GM19238 (cell line): ENCODE measurements around the gene HAO2.
"Not testable (repeated sequence)": the region's sequence is repeated elsewhere in the genome, so short reads cannot be mapped to it uniquely, and the experiment has no call there.

Source experiments
- DNase-seq: peaks from one replicate; pipeline ENCODE4 v3.0.0; 2011; ENCODE audit warnings: low spot score; ENCODE audit not compliant: insufficient read length

Gene HAO2

DNA sequence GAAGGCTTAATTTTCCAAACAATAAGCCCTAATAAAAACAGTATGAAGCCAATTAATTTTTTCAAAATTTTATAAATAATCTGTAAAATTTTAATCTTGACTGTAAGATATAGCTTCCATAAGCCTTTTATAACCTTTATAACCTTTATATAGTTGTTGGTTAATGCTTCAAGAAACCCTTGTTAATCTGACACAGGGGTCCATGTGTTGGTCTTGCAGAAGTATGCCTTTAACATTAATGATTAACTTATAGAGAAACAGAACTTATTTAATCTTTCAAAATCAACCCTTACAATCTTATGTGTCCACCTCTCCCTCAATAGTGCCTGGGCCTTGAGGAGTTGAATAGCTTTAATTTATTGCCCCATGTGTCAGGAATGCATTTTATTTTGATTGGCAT lies 23.2 kb upstream of the HAO2 start:
- no peak for DNase-seq

DNA sequence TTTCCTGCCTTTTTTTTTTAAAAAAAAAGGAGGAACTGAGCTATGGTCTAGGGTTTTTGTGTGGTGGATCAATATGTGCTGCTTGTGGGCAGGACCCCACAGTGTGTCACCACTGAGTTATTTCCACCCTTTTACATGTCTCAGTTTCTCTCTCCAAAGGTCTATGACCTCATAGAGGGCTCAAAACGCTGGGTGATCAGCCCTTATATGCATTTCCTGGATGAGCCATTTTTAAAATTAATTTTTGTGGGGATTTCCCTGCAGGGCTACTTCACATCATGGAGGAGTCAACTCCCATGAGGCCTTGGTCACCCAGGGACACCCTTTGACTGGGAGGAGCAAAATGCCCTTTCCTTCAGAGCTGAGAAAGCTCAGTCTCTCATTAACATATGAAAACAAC lies 20.7 kb upstream of the HAO2 start:
- DNase-seq, result no peak

DNA sequence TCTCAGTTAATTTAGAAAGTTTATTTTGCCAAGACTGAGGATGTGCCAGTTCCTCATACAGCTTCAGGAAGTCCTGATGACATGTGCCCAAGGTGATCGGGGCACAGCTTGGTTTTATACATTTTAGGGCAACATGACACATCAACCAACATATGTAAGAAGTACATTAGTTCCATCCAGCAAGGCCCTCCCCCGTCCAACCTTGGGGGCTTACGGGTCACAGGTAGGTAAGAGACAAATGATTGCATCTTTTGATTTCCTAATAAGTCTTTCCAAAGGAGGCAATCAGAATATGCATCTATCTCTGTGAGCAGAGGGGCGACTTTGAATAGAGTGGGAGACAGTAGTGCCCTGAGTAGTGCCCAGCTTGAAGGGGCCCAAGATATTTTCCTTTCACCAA lies 19.6 kb upstream of the HAO2 start:
- no peak for DNase-seq

DNA sequence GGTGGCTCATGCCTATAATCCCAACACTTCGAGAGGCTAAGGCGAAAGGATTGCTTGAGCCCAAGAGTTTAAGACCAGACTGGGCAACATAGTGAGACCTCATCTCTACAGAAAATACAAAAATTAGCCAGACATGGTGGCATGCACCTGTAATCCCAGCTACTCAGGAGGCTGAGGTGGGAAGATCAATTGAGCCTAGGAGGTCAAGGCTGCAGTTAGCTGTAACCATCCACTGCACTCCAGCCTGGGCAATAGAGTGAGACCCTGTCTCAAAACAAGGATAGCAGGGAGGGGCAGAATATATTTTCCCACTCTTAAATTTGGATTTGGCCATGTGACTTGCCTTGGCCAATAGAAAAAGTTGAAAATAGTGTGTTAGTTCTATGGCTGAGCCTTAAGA lies 17.7 kb upstream of the HAO2 start:
- not testable (repeated sequence) for DNase-seq

DNA sequence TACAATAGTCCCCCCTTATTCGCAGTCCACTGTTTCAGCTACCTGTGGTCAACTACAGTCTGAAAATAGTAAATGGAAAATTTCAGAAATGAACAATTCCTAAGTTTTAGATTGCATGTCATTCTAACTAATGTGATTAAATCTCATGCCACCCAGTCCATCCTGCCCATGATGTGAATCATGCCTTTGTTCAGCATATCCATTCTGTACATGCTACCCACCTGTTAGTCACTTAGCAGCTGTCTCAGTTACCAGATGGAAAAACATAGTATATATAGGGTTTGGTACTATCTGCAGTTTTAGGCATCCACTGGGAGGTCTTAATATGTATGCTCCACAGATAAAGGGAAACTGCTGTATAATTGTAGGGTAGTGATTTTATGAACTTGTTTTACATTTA lies 16.6 kb upstream of the HAO2 start:
- DNase-seq, result no peak

DNA sequence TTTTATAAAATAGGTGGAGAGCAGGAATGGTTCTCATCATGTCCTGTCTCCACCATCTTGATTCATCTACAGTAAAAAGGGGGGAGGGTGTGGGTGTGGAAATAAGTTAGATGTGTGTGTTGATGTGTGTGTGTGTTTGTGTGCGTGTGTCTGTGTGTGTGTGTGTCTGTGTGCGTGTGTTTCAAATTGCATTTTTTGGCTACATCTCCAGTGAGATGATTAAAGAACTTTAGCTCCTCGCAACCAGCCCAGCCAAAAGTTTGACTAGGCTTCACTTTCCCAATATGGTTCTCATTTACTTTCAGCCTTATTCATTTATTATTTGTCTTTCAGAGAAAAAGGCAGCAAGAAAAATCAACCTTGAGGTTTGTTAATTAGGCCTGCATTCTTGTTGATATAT lies 14.7 kb upstream of the HAO2 start:
- no peak for DNase-seq

DNA sequence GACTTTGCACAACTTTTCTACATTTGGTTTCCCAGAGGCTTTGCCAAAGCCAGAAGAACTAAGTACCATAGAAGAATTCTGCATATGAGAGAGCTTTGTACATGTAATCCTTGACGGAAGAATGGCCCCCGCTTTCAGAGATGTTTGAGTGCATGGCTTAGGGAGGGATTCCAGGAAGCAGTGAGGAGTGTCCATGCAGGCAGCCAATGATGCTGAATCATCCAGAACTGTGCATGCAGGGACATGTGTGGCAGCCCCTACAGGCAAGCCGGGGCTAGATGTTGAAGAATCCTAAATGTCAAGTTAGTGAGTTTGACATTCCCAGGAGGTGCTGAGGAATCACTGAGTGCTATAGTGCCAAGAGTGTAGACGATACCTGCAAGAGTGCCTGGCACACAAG lies 9.9 kb upstream of the HAO2 start:
- no peak for DNase-seq

DNA sequence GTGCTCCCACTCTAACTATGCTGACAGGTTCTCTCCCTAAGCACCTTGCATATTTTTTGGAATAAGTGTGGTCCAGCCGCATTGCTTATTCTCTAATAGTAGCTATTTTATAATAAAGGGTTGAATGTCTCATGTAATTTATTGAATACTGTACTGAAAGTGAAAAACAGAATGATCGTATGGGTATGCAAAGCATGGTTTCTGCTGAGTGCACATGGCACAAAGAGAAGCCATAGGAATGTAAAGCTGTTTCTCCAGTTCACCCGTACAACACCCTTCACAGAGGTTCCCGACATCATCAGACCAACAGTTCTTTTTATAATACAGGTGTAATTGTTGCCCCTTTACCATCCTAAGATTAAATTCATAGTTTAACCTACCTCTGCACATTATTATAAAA lies 8.9 kb upstream of the HAO2 start:
- DNase-seq, result no peak

DNA sequence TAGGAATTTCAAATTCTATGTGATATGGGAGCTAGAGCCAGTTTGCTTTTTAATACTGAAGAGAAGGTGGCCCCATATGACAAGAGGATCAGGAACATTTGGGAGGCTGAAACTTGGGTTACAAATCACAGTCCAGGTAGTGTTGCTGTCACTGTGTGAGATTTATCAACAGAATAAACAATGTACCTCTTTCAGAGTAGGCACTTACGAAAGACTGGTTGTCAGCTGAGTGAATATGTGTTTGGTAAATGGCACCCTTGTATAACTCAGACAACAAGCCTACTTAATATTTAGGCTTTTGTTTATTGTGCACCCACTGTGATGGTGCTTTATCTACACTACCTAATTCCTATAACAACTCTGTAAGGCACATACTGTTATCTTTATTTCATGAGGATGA lies 7.4 kb upstream of the HAO2 start:
- no peak for DNase-seq

DNA sequence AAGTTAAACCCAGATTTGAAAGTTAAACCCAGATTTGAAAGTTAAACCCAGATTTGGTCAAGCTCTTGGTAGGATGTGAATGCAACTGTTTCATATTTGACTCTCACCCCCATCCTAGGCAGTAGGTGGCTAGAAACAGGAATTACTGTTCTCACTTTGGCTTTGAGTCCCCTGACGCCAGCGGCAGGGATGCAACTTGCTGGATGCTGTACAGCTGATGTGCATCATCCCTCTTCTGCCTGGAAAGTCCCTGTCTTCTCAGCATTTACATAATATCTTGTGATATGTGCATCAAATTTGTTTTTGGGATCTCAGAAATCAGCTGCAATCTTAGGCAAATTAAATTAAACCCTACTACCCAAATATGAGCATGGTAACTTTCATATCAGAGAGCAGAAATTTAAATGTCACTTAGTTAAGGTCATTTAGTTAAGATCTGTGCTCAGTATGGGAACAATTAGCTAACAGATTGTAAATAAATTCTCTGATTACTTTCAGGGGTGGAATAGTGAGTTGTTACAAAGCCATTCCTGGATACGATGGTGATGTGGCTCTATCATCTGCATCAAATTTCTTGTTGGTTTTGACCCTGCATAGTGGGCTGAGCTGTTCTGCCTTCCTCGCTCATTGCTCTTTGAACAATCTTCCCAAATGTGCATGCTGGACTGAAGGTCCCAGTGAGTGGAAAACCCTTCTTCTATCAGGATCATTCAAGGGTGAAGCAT lies 6.8 kb upstream of the HAO2 start:
- no peak for DNase-seq

DNA sequence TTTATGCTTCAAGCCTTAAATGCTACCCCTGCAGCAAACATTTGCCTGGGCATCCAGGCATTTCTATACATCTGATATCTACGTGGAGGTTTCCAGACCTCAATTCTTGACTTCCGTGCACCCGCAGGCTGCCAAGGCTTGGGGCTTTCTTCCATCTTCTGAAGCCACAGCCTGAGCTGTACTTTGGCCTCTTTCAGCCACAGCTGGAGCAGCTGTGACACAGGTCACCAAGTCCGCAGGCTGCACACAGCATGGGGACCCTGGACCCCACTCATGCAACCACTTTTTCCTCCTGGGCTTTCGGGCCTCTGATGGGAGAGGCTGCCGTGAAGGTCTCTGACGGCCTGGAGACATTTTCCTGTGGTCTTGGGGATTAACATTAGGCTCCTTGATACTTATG lies 5.4 kb upstream of the HAO2 start:
- DNase-seq, result no peak

DNA sequence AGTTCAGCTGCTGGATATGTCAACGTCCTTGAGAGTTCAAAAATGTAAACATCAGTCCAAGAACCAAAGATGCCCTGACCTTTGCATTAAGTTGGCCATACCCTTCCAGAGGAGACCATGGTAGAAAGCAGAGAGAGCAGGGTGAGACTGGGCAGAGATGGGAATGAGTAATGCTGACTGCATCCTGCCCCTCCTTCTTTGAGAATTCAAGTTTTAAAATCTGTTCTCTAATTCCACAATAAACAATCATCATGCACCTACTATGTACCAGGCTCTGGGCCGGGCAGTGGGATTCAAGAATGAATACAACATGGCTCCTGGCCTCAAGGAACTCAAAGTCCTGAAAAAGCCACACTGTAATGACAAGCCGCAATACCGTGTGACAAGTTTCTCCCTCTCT lies 3.9 kb upstream of the HAO2 start:
- no peak for DNase-seq

DNA sequence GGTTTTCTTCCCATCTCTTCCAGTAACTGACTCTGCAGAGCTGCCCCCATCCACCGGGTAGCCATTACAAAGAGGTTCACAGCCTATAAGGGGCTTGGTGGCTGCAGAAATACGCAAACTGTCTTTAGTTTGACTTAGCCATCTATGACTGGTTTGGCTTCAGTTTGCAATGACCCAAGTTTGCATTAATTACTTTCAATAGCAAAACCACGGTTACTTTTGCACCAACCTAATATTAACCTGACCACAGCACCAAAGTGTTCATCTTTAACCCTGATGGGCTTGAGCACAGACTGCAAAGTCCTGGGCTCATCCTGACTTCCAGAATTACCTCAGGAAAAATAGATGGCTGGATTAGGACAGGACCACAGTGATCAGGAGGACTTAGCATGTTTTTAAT lies 2.2 kb upstream of the HAO2 start:
- DNase-seq, result no peak

DNA sequence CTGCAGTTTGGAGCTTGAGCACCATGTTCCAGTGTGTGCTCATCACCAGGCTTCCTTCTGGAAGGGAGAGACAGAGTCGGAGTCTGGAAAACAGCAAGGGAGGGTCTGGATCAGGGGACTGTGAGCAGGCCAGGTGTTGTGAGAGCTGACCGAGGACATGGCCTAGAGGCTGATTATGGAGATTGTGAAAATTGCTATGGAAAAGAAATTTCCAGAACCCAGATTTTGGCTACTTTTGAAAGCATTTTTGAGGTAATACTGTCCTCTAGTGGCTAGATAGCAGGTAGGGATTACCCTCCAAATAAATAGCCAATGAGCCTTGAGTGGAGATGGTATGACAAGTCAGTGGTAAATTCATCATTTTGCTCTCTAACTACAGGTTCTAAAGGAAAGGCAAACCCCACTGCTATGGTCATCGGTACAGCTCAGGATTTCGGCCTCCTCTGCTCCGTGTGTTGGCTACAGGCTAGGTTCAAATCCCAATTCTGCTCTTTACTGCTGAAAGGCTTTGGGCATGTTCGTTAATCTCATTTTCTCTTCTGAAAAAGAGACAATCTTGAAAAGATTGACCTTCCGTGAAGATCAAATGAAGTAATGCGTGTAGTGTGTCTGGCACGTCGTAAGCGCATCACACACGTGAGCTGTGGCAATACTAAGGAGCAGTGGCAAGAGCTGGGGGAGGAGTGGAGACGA lies 1.0 kb upstream of the HAO2 start:
- DNase-seq, result peak; percentile 11

DNA sequence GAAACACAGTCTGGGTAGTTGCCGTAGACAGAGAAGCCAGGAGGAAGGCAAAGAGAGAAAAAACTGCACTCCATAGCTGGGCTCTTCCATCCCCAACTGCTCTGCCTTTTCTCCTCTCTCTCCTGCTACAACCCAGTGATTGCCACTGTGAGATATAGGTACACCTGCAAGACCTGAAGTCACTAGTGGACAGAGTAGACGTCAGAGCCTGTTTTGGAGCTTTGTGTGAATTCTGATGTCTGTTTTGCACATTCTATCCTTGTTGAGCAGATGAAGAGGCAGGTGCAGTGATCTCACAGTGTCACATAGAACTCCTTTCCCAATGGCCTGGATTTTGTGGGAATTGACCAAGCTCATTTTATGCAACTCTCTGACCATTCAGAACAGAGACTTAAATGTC lies 2.2 kb downstream of the HAO2 start:
- no peak for DNase-seq

DNA sequence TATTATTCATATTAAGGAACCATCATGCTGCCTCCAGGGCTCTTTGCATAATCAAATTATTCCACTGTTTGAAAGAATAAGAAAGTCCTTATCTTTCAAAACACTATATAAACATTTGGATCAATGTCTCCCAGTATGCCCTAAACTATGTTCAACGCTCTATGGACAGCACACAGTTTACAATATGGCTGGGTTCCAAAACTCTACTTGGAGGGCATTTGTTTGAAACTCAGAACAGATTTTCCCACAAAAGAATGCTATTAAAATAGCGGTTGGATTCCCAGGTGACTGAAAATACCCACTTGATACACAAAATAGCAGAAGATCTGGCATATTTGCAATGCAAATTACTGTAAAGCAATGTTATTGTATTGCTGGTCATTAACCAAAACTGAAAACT lies 3.2 kb downstream of the HAO2 start:
- no peak for DNase-seq

DNA sequence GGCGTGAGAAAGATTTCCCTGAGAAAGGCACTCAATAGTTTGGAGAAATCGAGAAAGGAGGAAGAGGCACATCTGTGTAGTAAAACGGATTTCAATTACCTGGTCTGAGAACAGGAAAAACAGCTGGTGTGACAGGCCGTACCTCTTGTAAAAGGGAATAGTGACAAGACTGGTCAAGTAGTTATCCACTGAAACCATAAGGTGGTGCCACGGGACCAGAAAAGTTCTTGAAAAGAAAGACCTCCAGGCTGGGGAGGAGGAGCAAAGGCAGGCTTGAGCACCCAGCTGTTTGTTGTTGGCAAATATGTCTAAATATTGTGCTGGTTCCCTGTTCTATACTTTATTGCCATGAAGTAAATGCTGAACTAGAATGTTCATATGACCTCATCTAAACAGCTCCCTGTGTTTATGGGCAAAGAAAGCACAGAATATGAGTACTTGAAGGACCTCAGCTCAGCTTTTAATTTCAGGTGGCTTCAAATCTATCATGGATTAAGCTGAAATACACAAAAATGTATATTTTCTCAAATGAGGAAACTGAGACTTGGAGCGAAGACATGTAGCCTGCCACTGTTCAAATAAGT lies 4.0 kb downstream of the HAO2 start:
- peak; percentile 30 for DNase-seq

DNA sequence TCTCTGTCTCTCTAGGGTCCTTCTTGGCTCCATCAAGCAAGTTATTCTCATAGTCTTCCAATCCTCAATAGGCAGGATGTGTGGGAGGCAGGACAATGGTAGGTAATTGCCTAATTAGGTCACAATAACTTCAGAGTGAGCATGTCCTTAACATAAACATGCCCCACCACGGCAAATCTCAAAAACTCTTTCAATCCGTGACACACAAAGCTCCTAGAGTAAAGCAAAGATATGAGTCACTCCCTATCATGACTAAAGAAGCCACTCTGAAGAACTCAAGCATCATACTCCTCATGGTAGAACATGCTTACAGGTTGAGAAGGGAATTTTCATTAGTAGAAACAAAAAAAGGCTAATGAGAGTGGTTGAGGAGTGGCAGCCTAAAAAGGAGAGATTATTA lies 4.9 kb downstream of the HAO2 start:
- no peak for DNase-seq

DNA sequence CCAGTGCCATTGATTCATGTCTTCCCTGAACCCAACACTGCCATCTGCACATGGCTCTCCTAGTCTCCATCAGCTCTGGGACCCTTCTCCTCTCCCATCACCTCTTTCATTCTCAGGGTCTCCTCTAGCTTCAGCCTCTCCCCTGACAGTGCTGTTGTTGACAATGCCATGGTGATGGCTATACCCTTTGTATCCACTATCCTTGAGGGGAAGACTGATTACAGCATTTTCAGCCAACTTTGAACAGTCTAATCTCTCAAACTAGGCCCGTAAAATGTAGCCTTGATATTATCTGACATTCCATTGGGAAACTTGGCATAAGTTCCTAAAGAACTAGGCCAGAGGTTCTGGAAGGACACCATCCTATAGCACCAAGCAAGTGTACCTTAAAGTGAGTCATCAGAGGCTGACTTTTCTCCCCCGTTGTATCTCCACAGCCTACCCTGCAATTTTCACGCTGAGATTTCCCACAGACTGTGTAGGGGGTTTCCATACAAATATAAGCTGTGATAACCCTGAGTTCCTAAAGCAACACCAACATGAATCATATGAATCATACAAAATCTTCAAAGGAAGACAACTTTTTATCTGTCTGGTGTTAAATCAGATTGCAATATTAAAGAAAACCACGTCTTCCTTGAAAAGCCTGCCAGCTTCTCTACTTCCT lies 5.8 kb downstream of the HAO2 start:
- no peak for DNase-seq

DNA sequence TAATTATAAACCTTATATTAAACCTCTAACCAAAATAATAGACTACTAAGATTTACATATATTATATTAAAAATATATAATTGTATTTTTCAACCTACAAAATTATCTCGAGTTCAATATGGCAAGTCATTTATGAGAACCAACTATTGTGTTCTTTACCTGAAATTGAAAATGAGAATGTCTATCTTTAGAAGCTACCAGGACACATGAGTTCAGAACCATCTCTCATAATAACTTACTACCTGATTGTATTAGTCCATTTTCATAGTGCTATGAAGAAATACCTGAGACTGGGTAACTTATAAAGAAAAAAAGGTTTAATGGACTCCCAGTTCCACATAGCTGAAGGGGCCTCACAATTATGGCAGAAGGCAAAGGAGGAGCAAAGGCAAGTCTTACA lies 6.8 kb downstream of the HAO2 start:
- DNase-seq, result no peak

DNA sequence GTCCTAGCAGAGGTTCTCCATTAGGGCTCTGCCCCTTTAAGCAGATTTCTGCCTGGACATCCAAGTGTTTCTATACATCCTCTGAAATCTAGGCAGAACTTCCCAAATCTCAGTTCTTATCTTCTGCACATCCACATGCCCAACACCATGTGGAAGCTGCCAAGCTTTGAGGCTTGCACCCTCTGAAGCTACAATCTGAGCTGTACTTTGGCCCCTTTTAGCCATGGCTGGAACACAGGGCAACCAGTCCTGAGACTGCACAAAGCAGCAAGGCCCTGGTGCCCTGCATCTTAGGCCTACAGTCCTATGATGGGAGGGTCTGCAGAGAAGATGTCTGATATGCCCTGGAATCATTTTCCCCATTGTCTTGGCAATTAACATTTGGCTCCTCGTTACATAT lies 8.0 kb downstream of the HAO2 start:
- no peak for DNase-seq

DNA sequence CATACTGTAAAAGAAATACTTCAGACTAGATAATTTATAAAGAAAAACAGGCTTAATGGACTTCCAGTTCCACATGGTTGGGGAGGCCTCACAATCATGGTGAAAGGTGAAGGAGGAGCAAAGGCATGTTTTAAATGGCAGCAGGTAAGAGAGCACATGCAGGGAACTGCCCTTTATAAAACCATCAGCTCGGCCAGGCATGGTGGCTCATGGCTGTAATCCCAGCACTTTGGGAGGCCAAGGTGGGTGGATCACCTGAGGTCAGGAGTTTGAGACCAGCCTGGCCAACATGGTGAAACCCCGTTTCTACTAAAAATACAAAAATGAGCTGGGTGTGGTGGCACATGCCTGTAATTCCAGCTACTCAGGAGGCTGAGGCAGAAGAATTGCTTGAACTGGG lies 9.0 kb downstream of the HAO2 start:
- not testable (repeated sequence) for DNase-seq

DNA sequence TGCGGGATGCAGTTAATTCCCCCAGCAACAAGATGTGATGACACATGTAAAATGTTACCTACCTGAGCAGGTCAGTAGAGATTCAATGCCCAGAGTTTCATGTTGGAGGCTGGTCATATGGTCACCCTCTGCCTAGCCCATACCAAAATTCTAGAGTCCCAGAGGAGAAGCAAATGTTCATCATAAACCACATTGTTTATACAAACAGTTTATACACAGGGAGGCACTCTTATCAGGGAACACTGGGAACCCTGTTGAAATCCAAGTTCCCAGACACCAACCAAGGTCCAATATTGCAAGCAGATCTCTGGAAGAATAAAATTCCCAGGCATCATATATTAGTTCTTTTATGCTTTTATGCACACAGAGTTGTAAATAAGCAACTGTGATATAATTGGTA lies 10.5 kb downstream of the HAO2 start:
- no peak for DNase-seq
